ENCODE data around the gene SUPT20HL1.

DNA sequence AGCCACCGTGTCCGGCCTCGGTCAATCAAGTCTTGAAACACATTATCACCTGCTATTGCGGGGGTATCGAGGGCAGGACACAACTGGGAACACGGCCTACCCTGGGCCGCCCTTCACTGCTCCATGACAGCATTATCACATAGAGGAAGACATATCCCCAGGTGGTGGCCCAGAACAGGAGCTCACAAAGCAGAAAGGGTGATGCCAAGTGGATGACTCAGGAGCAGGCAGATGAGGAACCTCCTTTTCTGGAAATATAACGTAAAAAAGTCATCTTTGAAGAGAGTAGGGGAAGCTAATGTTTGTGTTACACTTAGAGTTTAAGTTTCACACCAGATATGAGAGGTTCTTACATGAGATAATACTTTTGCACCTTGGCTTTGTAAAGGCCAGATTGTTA is 5.3 kb upstream of the SUPT20HL1 start:
- no peak for TF ChIP-seq POLR2AphosphoS5 (IDR thresholded peaks at IDR 0.05; ENCODE audit: low read depth)
- no peak for TF ChIP-seq CTCF (conservative IDR thresholded peaks at IDR 0.05; ENCODE audit: low read depth in 2 of 2)
- TF ChIP-seq EZH2 (IDR thresholded peaks at IDR 0.05; ENCODE audit: low read depth, unreplicated experiment), result no peak
- no peak for TF ChIP-seq NANOG (IDR thresholded peaks at IDR 0.05; ENCODE audit: borderline replicate concordance)
- no peak for TF ChIP-seq REST (IDR thresholded peaks at IDR 0.05; ENCODE audit: unreplicated experiment)
- no peak for TF ChIP-seq CREB1 (CRISPR knock-in tag; IDR thresholded peaks at IDR 0.05; ENCODE audit: low read depth)
- no peak for TF ChIP-seq STAT1 (IDR thresholded peaks at IDR 0.05; ENCODE audit: unreplicated experiment)
- no peak for TF ChIP-seq ZNF331 (CRISPR knock-in tag; IDR thresholded peaks at IDR 0.05; ENCODE audit: low read depth)
- no peak for TF ChIP-seq ETS1 (IDR thresholded peaks at IDR 0.05)
- no peak for TF ChIP-seq EZH2phosphoT487 (IDR thresholded peaks at IDR 0.05; ENCODE audit: unreplicated experiment)
- no peak for TF ChIP-seq JUNB (IDR thresholded peaks at IDR 0.05; ENCODE audit: unreplicated experiment)

Measured in GM23338 (cell line).